IMR-90 (cell line): ENCODE measurements around the gene FOSL2. TPM values are rescaled to one million over a fixed set of nuclear protein-coding genes. Genes with fewer than 3 reads are reported as not detected.

Experiments
- ATAC-seq: fragments of 200-7000 bp; cut with Tn5 transposase; 2 replicates; pipeline ENCODE4 v1.9.1; 2020; ENCODE audit warnings: low read depth, mild to moderate bottlenecking, moderate library complexity
- BruUV-seq: library from RNA; stranded (reverse); fragments of 400-500 nt; replicated peaks from 2 replicates; lab custom pipeline; 2021; lab: Mats Ljungman, UMichigan
- CTCF ChIA-PET: fragments of 300-600 bp; formaldehyde crosslinking; extraction: SDS; loops from one replicate; lab custom pipeline; 2021; ENCODE audit warnings: antibody characterized with exemption; lab: Yijun Ruan, JAX
- POLR2A ChIA-PET: fragments of 300-600 bp; sonication (Branson Sonifier 250); formaldehyde crosslinking; loops from one replicate; lab custom pipeline; 2022; ENCODE audit warnings: antibody characterized with exemption; ENCODE audit not compliant: unreplicated experiment; lab: Charles Lee
- DNase-seq: peaks from one replicate; pipeline ENCODE4 v3.0.0; 2013
- H2AFZ ChIP-seq: replicated peaks from 2 replicates; pipeline ENCODE3; 2013; ENCODE audit warnings: low read length, mild to moderate bottlenecking; ENCODE audit not compliant: poor library complexity
- H2AK5ac ChIP-seq: 2 replicates; pipeline ENCODE4 v1.6.1; 2013; ENCODE audit warnings: low read depth, low read length, inconsistent platforms
- H2AK9ac ChIP-seq: replicated peaks from 2 replicates; pipeline ENCODE3; 2013; ENCODE audit warnings: mild to moderate bottlenecking, low read depth, low read length, moderate library complexity; ENCODE audit not compliant: poor library complexity
- H2BK120ac ChIP-seq: 2 replicates; pipeline ENCODE4 v1.6.1; 2013; ENCODE audit warnings: low read depth, low read length, inconsistent platforms
- H2BK15ac ChIP-seq: 3 replicates; pipeline ENCODE4 v1.6.1; 2013; ENCODE audit warnings: low read depth, low read length, inconsistent platforms
- H2BK20ac ChIP-seq: 2 replicates; pipeline ENCODE4 v1.6.1; 2013; ENCODE audit warnings: low read depth, mild to moderate bottlenecking, inconsistent platforms, low read length, moderate library complexity
- H2BK5ac ChIP-seq: 2 replicates; pipeline ENCODE4 v1.6.1; 2013; ENCODE audit warnings: mild to moderate bottlenecking, low read depth, low read length, inconsistent platforms; ENCODE audit not compliant: poor library complexity, severe bottlenecking
- H3K14ac ChIP-seq: replicated peaks from 2 replicates; pipeline ENCODE4 v1.6.1; 2013; ENCODE audit warnings: low read depth, low read length, inconsistent platforms
- H3K18ac ChIP-seq: 2 replicates; pipeline ENCODE4 v1.6.1; 2013; ENCODE audit warnings: low read depth, low read length, control low read depth
- H3K23ac ChIP-seq: 2 replicates; pipeline ENCODE4 v1.6.1; 2013; ENCODE audit warnings: low read depth, low read length, inconsistent platforms
- H3K27ac ChIP-seq: 2 replicates; pipeline ENCODE4 v1.5.1; 2013; ENCODE audit warnings: mild to moderate bottlenecking, control low read depth, low read length; ENCODE audit not compliant: insufficient read depth
- H3K27me3 ChIP-seq: 2 replicates; pipeline ENCODE4 v1.6.1; 2013; ENCODE audit warnings: low read length; ENCODE audit not compliant: control insufficient read depth, insufficient read depth
- H3K36me3 ChIP-seq: 2 replicates; pipeline ENCODE4 v1.6.1; 2013; ENCODE audit warnings: low read length, mixed read lengths; ENCODE audit not compliant: control insufficient read depth, insufficient read depth
- H3K4ac ChIP-seq: 2 replicates; pipeline ENCODE4 v1.6.1; 2013; ENCODE audit warnings: low read depth, low read length, inconsistent platforms
- H3K4me1 ChIP-seq: 2 replicates; pipeline ENCODE4 v1.6.1; 2013; ENCODE audit warnings: low read length, mixed read lengths; ENCODE audit not compliant: control insufficient read depth, insufficient read depth
- H3K4me2 ChIP-seq: 2 replicates; pipeline ENCODE4 v1.6.1; 2013; ENCODE audit warnings: low read depth, mild to moderate bottlenecking, control low read depth, low read length, moderate library complexity
- H3K4me3 ChIP-seq: 2 replicates; pipeline ENCODE4 v1.5.1; 2013; ENCODE audit warnings: low read depth, mild to moderate bottlenecking, control low read depth, low read length, moderate library complexity; ENCODE audit not compliant: insufficient read depth
- H3K56ac ChIP-seq: 2 replicates; pipeline ENCODE4 v1.6.1; 2013; ENCODE audit warnings: low read length, inconsistent platforms; ENCODE audit not compliant: insufficient read depth; ENCODE audit errors: extremely low read depth
- H3K79me1 ChIP-seq, 2 experiments: 2 replicates each; pipeline ENCODE4 v1.6.1; 2013; ENCODE audit warnings: low read length in 2 of 2, inconsistent platforms in 1 of 2, low read depth in 1 of 2
- H3K9ac ChIP-seq: 2 replicates; pipeline ENCODE4 v1.6.1; 2013; ENCODE audit warnings: low read depth, low read length, control low read depth
- H3K9me1 ChIP-seq: 2 replicates; pipeline ENCODE4 v1.6.1; 2013; ENCODE audit warnings: low read length, inconsistent platforms; ENCODE audit not compliant: insufficient read depth
- H3K9me3 ChIP-seq: 2 replicates; pipeline ENCODE4 v1.6.1; 2013; ENCODE audit warnings: low read length; ENCODE audit not compliant: control insufficient read depth, insufficient read depth
- H4K20me1 ChIP-seq: 2 replicates; pipeline ENCODE4 v1.6.1; 2013; ENCODE audit warnings: low read length, inconsistent platforms; ENCODE audit not compliant: insufficient read depth
- H4K5ac ChIP-seq: 2 replicates; pipeline ENCODE4 v1.6.1; 2013; ENCODE audit warnings: mild to moderate bottlenecking, low read depth, low read length, control low read depth
- H4K8ac ChIP-seq, 2 experiments: 2 replicates each; pipeline ENCODE4 v1.6.1; 2013; ENCODE audit warnings: low read depth in 2 of 2, low read length in 2 of 2, control low read depth in 1 of 2, inconsistent platforms in 1 of 2
- H4K91ac ChIP-seq: 2 replicates; pipeline ENCODE4 v1.6.1; 2013; ENCODE audit warnings: low read depth, low read length, inconsistent platforms; ENCODE audit not compliant: insufficient read depth
- BHLHE40 ChIP-seq: fragments of 150-350 bp; IDR thresholded peaks from 2 replicates; pipeline ENCODE4 v1.6.1; 2016; ENCODE audit warnings: mild to moderate bottlenecking, low read depth, low read length
- CEBPB ChIP-seq: IDR thresholded peaks from 2 replicates; pipeline ENCODE4 v1.6.1; 2012; ENCODE audit warnings: low read depth, low read length, improper control_type of control experiment
- CHD1 ChIP-seq: IDR thresholded peaks from 2 replicates; pipeline ENCODE4 v1.6.1; 2012; ENCODE audit warnings: low read depth, low read length, improper control_type of control experiment
- ELK1 ChIP-seq: fragments of 150-350 bp; IDR thresholded peaks from 2 replicates; pipeline ENCODE4 v1.6.1; 2016; ENCODE audit warnings: low read depth, mild to moderate bottlenecking, low read length, moderate library complexity, borderline replicate concordance
- FOS ChIP-seq: fragments of 150-350 bp; IDR thresholded peaks from 2 replicates; pipeline ENCODE4 v1.6.1; 2016; ENCODE audit warnings: low read depth, low read length
- MAZ ChIP-seq: IDR thresholded peaks from 2 replicates; pipeline ENCODE4 v1.6.1; 2012; ENCODE audit warnings: low read depth, mild to moderate bottlenecking, low read length, improper control_type of control experiment, moderate library complexity, borderline replicate concordance
- MXI1 ChIP-seq: IDR thresholded peaks from 2 replicates; pipeline ENCODE4 v1.6.1; 2012; ENCODE audit warnings: low read depth, mild to moderate bottlenecking, low read length, moderate library complexity, borderline replicate concordance
- POLR2A ChIP-seq: IDR thresholded peaks from 2 replicates; pipeline ENCODE4 v1.6.1; 2012; ENCODE audit warnings: mild to moderate bottlenecking, low read depth, low read length
- RAD21 ChIP-seq: IDR thresholded peaks from 2 replicates; pipeline ENCODE4 v1.6.1; 2012; ENCODE audit warnings: low read length, improper control_type of control experiment
- RFX5 ChIP-seq: IDR thresholded peaks from 2 replicates; pipeline ENCODE4 v1.8.0; 2012; ENCODE audit warnings: low read depth, mild to moderate bottlenecking, low read length, moderate library complexity
- SMC3 ChIP-seq: fragments of 150-350 bp; IDR thresholded peaks from 2 replicates; pipeline ENCODE4 v1.6.1; 2016; ENCODE audit warnings: low read depth, mild to moderate bottlenecking, antibody characterized with exemption, low read length, moderate library complexity
- WGBS, 2 experiments: methylation state at CpG; one replicate each; pipeline versions ENCODE4 v1.1.5 to v1.1.7; 2013; ENCODE audit warnings: missing lambda C conversion rate in 2 of 2; ENCODE audit not compliant: insufficient read length in 1 of 2; ENCODE audit errors: extremely low coverage in 2 of 2; 5-methylcytosine and 5-hydroxymethylcytosine counted together
- dilution Hi-C: fragments of 300-500 bp; cut with HindIII; formaldehyde crosslinking; loops from one replicate; pipeline ENCODE4 v1.14.3; 2018; ENCODE audit warnings: low sequenced_read_pairs; ENCODE audit not compliant: unreplicated experiment
- in situ Hi-C: fragments of 300-500 bp; cut with MboI; formaldehyde crosslinking; loops from 3 replicates; pipeline ENCODE4 v1.14.3; 2019; ENCODE audit warnings: low sequenced_read_pairs, inconsistent platforms, mixed read lengths
- intact Hi-C: fragments of 100-400 bp; cut with micrococcal nuclease; formaldehyde crosslinking; loops from 2 replicates; pipeline ENCODE4 v1.10.0; 2022
- polyA plus RNA-seq, 3 experiments: library from polyadenylated mRNA; depleted of rRNA; stranded (reverse); fragments of >200 nt; gene quantifications; 2 replicates each; pipeline ENCODE4 v1.2.3, GENCODE V29; 2012; ENCODE audit warnings: low replicate concordance in 1 of 3
- total RNA-seq: library from RNA; depleted of rRNA; stranded (reverse); fragments of >200 nt; gene quantifications from 2 replicates; pipeline ENCODE4 v1.2.3, GENCODE V29; 2012
- TF ChIP-seq, protein P1 (sequence below): fragments of 150-350 bp; IDR thresholded peaks from 2 replicates; pipeline ENCODE4 v1.6.1; 2017; ENCODE audit warnings: mild to moderate bottlenecking, antibody characterized with exemption, low read length, low read depth

FOSL2 gene
- total and polyA plus RNA-seq, 2 of the 4 experiments (the other 2 are of a cell fraction), result 31.4 to 46.3 TPM

DNA sequence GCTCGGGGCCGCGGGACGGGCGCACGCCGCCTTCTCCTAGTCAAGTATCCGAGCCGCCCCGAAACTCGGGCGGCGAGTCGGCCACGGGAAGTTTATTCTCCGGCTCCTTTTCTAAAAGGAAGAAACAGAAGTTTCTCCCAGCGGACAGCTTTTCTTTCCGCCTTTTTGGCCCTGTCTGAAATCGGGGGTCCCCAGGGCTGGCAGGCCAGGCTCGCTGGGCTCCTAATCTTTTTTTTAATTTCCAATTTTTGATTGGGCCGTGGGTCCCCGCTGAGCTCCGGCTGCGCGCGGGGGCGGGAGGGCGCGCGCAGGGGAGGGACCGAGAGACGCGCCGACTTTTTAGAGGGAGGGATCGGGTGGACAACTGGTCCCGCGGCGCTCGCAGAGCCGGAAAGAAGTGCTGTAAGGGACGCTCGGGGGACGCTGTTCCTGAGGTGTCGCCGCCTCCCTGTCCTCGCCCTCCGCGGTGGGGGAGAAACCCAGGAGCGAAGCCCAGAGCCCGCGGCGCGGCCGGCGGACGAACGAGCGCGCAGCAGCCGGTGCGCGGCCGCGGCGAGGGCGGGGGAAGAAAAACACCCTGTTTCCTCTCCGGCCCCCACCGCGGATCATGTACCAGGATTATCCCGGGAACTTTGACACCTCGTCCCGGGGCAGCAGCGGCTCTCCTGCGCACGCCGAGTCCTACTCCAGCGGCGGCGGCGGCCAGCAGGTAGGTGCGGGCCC is 617 bp downstream of the FOSL2 start:
- peak; percentile 68 for DNase-seq
- 0% methylated on average over 36 of the region's 81 CpGs; no CpG with 5 or more reads in 1 of the 2 experiments for WGBS, 2 experiments
- peak overlapping the region; percentile 95 for H3K9ac ChIP-seq
- H2BK20ac ChIP-seq, result no peak overlapping the region
- ATAC-seq, result peak; percentile 5
- H3K36me3 ChIP-seq, result peaks cover 14% of the 10 kb centered on the region; the same call in 1 of the 2 replicates
- no peak overlapping the region for H2BK15ac ChIP-seq
- H2BK120ac ChIP-seq, result peak overlapping the region; percentile 41; the same call in 1 of the 2 replicates
- peaks cover 8% of the 10 kb centered on the region for H3K9me1 ChIP-seq
- peak overlapping the region; percentile 54; the same call in 1 of the 2 replicates for H3K18ac ChIP-seq
- peak overlapping the region; percentile 44 for H3K23ac ChIP-seq
- peak overlapping the region; percentile 33 for H4K5ac ChIP-seq
- peak overlapping the region; percentile 75 for H4K91ac ChIP-seq
- peaks cover 0 to 10% of the 10 kb centered on the region in 2 experiments; a peak in 1 of 4 replicates for H3K79me1 ChIP-seq
- H3K56ac ChIP-seq, result peak overlapping the region; percentile 92
- peaks cover 42% of the 10 kb centered on the region for H4K20me1 ChIP-seq
- POLR2A ChIA-PET, result interaction anchor here (0.5 to 1.2 kb wide), 2 partner anchors 8 to 92 kb away, joined by 3 to 4 read pairs; no protein-coding TSS in a partner anchor
- peaks cover 14% of the 10 kb centered on the region for H3K4me1 ChIP-seq
- BruUV-seq, result no TSS peak
- no peaks in the 10 kb centered on the region for H3K27me3 ChIP-seq
- H3K9me3 ChIP-seq, result no peaks in the 10 kb centered on the region
- H2AFZ ChIP-seq, result peak overlapping the region; percentile 85
- TF ChIP-seq, protein P1, sequence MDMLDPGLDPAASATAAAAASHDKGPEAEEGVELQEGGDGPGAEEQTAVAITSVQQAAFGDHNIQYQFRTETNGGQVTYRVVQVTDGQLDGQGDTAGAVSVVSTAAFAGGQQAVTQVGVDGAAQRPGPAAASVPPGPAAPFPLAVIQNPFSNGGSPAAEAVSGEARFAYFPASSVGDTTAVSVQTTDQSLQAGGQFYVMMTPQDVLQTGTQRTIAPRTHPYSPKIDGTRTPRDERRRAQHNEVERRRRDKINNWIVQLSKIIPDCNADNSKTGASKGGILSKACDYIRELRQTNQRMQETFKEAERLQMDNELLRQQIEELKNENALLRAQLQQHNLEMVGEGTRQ, result no peak
- no peak for TF ChIP-seq CEBPB
- peak; percentile 88 for TF ChIP-seq CHD1
- no peak for TF ChIP-seq SMC3
- no peak for TF ChIP-seq FOS
- TF ChIP-seq ELK1, result no peak
- no peak for TF ChIP-seq RFX5
- no peak for TF ChIP-seq MXI1
- no peak for TF ChIP-seq BHLHE40
- TF ChIP-seq MAZ, result peak; percentile 58; the same call in 1 of the 2 replicates
- TF ChIP-seq RAD21, result no peak
- TF ChIP-seq POLR2A, result peak; percentile 17; the same call in 1 of the 2 replicates
- peak overlapping the region; percentile 91 for H3K4me3 ChIP-seq
- peak overlapping the region; percentile 92 for H2BK5ac ChIP-seq
- H3K27ac ChIP-seq, result peak overlapping the region; percentile 89
- 0 out of 2 replicates have a peak overlapping the region, but pooled peaks have one; percentile 10 for H3K4me2 ChIP-seq
- dilution Hi-C loops, result no loop called here
- in situ Hi-C loops, result loop anchor here (10.0 kb wide), 1 partner anchor 428 kb away; no protein-coding TSS in a partner anchor
- H2AK9ac ChIP-seq, result peak overlapping the region; percentile 77
- H4K8ac ChIP-seq, result peak overlapping the region in 1 of 2 experiments; percentile 60
- H3K4ac ChIP-seq, result peak overlapping the region; percentile 96
- intact Hi-C loops, result loop anchor here (2.0 to 10.0 kb wide), 3 partner anchors 60 to 228 kb away; no protein-coding TSS in a partner anchor
- CTCF ChIA-PET, result interaction anchor here (0.6 to 1.3 kb wide), 2 partner anchors 9 to 689 kb away, joined by 3 to 4 read pairs; no protein-coding TSS in a partner anchor
- 0 out of 2 replicates have a peak overlapping the region, but pooled peaks have one; percentile 60 for H2AK5ac ChIP-seq
- peak overlapping the region; percentile 79 for H3K14ac ChIP-seq
